ENCODE results near the gene ROR2.

GRCh38 chr9:91919621-91920020, 30.4 kb downstream of the ROR2 start:
- no peak for TF ChIP-seq POLR2A (IDR thresholded peaks at IDR 0.05; ENCODE audit: low read depth, low read length)
- TF ChIP-seq TAF1 (IDR thresholded peaks at IDR 0.05; ENCODE audit: low read depth, low read length), result no peak
- no peak for TF ChIP-seq POLR2AphosphoS5 (IDR thresholded peaks at IDR 0.05; ENCODE audit: low read depth, low read length)
